Skin of body (tissue), 2 donors: Measurements from ENCODE around the gene LPO. TPM values are rescaled to one million over a fixed set of nuclear protein-coding genes. Genes with fewer than 3 reads are reported as not detected.

ENCODE experiments used
- DNase-seq: peaks from one replicate; lab custom pipeline; 2025; lab: John Stamatoyannopoulos, UW
- total RNA-seq: library from RNA; depleted of rRNA; stranded (reverse); fragments of >200 nt; gene quantifications from one replicate; pipeline ENCODE4 v1.2.3, GENCODE V29; 2014

Gene LPO
- total RNA-seq, 1 donor from 2014 or later, result not detected

GRCh38 chr17:58277802-58278595 lies 39.6 kb downstream of the LPO start:
- DNase-seq, result no peak

- DNase-seq, result no peak
Observed at GRCh38 chr17:58278661-58279015, 40.3 kb downstream of the LPO start.

- DNase-seq, result no peak
Observed at GRCh38 chr17:58279016-58279711, 40.8 kb downstream of the LPO start.

- no peak for DNase-seq
Observed at GRCh38 chr17:58279736-58280479, 41.5 kb downstream of the LPO start.

GRCh38 chr17:58280480-58281217 lies 42.3 kb downstream of the LPO start, which contains the start of gene MPO:
Gene MPO, minus strand, starts transcription at chr17:58280935. Its CDS starts 177 bp downstream, at chr17:58280758.
- no peak for DNase-seq

GRCh38 chr17:58281511-58282011 lies 43.2 kb downstream of the LPO start:
- DNase-seq, result no peak

GRCh38 chr17:58282442-58282841 lies 44.1 kb downstream of the LPO start:
- no peak for DNase-seq

GRCh38 chr17:58283674-58284612 lies 45.6 kb downstream of the LPO start:
- DNase-seq, result no peak

GRCh38 chr17:58284613-58285421 lies 46.4 kb downstream of the LPO start:
- no peak for DNase-seq

- DNase-seq, result no peak
Observed at GRCh38 chr17:58285422-58285810, 47.0 kb downstream of the LPO start.

- DNase-seq, result no peak
Observed at GRCh38 chr17:58289869-58290268, 51.5 kb downstream of the LPO start.

- DNase-seq, result no peak
Observed at GRCh38 chr17:58291246-58291645, 52.9 kb downstream of the LPO start.

GRCh38 chr17:58294034-58294433 lies 55.6 kb downstream of the LPO start:
- no peak for DNase-seq

- no peak for DNase-seq
Observed at GRCh38 chr17:58300336-58300735, 62.0 kb downstream of the LPO start.

- no peak for DNase-seq
Observed at GRCh38 chr17:58301504-58302150, 63.2 kb downstream of the LPO start.

GRCh38 chr17:58302171-58302918 lies 64.0 kb downstream of the LPO start:
- DNase-seq, result no peak

GRCh38 chr17:58302919-58303585 lies 64.7 kb downstream of the LPO start:
- DNase-seq, result no peak
